GM18517 (cell line): ENCODE data around the gene HTRA3.

Source experiments
- ATAC-seq: cut with Tn5 transposase; IDR thresholded peaks from one replicate; pipeline ENCODE4 v1.9.1; 2021; ENCODE audit warnings: mild to moderate bottlenecking, moderate library complexity; ENCODE audit not compliant: unreplicated experiment

The HTRA3 gene

DNA sequence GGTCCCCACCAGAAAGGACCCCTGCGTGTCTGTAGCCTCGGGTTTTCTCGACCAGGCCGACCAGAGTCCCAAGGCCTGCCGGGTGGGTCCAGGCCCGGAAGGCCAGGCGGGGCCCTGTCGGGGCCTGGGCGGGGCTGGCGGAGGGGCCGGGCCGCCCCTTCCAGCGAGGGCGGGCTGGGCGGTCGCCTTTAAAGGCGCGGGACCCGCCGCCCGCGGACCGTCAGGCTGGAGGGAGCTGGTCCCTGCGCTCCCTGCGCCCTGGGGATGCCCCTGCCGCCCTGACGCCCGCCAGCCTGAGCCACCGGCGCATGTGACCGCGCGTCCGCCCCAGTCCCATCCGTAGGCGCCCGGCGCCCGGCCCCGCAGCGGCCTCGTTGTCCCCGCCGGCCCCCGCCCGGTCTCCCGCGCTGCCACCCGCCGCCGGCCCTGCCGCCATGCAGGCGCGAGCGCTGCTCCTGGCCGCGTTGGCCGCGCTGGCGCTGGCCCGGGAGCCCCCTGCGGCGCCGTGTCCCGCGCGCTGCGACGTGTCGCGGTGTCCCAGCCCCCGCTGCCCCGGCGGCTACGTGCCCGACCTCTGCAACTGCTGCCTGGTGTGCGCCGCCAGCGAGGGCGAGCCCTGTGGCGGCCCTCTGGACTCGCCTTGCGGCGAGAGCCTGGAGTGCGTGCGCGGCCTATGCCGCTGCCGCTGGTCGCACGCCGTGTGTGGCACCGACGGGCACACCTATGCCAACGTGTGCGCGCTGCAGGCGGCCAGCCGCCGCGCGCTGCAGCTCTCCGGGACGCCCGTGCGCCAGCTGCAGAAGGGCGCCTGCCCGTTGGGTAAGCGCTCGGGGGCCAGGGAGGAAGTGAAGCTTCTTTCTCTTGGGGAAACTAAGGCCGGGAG, at the start of gene HTRA3:
TSS of gene HTRA3 (plus strand) at position 220 of the 883 bp plus-strand sequence. CDS start at position 435, 215 bp downstream.
- ATAC-seq, result no peak

DNA sequence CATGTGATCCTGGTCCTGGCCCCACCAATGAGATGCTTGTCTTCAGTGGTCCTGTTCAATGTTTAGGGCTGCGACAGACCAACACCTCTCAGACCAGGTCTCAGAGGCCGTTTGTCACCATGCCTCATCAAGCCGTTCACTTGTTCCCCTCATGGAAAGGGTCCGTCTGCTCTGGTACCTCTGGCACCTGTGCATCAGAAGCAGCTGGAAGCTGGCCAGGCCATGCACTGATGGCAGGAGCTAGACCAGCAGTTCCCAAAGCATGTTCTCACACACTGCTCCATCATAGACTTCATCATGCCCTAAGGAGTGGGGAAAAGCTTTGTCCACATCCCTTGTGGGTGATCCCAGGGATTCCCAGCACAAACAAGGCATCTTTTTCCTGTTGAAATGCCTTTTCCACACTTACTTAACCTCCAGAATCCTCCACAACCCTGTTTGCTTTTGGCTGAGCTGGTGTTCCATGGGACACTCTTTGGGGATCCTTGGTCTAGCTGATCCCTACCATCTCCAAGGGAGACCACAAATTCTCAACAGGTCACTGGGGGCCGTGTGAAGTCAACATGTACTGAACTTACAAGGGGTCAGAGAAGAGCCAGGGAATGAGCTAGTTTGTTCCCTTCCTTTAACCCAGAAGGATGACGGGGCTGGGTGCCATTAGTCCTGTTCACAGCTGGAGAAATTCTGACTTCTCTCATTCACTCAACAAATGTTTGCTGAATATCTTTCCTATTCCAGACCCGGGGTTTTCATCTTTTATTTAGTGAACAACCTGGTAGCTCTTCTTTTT, 48.7 kb upstream of the HTRA3 start:
- ATAC-seq, result no peak

DNA sequence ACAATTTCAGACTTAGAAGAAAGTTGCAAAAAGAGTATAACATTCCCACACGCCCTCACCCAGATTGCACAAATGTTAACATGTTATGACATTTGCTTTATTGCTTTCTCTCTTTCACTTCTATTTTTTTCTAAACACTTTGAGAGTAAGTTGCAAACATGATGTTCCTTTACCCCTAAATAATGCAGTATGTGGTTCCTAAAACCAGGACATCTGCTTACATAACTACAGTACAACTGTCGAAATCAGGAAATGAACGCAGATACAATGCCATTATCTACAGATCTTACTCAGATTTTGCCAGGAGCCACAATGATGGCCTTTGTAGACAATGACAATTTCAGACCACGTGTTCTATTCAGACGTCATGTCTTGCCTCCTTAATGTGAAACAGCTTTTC, 48.1 kb upstream of the HTRA3 start:
- ATAC-seq, result no peak

DNA sequence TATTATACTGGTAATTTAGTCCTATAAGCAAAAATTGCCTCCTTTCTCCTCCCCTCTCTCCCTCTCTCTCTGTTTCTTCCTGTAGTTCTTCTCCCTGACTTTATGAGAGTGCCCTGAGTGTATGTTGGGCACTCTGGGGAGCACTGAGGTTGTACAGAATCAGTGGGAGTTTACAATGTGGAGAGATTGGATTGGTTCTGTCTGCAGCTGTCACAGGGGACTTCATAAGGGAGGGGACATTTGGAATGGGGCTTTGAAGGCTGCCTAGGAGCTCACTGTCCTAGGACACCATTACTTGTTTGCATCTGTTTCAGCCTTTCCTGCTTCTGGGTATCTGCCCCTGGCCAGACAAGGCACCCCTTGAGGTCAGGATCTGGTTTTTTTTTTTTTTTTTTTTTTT, 47.6 kb upstream of the HTRA3 start:
- ATAC-seq, result no peak

DNA sequence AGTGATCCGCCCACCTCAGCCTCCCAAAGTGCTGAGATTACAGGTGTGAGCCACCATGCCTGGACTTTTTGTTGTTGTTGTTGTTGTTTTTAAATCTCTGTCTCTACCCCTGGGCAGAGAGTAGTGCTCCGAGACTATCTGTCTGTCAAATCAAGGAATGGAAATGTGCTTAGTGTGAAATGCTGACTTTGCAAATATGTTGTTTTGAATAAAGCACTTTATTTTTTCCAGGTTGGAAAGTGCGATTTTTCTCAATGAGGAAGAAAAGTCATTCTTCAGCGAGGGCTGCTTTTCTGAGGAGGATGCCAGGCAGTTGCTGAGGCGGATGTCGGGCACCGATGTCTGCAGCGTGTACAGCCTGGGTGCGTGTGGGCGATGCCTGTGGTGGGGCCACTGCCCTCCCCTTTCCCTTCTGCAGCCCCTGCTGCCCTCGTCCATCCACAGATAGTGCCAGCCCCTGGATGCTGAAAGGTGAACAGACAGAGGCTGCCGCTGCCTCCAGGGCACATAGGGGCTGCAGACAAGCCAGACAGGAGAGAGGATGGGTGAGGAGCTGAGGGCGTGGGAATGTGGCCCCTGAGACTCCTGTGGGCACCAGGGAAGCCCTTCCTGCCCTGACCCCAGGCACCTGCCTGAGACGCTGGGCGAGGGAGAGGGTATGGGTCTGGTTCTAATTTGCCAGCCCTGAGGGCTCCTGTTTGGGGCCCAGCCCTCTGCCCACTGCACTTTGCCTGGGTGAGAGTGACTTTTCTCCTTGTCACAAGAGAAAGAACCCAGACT, 46.8 kb upstream of the HTRA3 start:
- no peak for ATAC-seq

DNA sequence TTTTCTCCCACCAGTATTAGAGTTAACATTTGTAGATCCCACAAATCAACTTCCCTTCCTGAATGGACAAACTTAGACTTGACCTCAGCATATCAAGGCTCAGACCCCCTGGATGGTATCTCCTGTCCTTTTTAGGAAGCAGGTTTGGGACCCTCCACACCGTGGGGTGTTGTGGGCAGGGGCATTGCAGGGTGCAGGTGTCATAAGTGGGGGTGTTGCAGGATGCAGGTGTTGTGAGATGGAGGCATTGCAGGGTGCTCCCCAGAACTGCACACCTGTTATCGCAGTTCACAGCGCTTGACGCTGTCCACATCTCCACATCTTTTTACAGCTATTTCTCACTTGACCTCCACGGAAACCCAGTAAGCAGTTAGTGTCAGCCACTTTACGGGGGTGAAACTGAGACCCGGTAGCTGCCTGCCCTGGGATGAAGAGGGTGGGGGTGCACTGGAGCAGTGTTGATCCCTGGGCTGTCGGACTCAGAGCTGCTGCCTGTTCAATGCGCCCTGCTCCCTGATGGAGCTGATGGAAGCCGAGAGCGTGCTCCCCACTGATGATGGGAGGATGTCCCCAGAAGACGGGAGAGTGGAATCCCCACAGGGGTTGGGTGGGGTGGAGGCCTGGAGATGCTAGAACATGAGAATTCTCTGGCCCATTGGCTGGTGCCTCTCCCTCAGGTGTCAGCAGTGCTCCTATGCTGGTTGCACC, 45.1 kb upstream of the HTRA3 start:
- no peak for ATAC-seq

DNA sequence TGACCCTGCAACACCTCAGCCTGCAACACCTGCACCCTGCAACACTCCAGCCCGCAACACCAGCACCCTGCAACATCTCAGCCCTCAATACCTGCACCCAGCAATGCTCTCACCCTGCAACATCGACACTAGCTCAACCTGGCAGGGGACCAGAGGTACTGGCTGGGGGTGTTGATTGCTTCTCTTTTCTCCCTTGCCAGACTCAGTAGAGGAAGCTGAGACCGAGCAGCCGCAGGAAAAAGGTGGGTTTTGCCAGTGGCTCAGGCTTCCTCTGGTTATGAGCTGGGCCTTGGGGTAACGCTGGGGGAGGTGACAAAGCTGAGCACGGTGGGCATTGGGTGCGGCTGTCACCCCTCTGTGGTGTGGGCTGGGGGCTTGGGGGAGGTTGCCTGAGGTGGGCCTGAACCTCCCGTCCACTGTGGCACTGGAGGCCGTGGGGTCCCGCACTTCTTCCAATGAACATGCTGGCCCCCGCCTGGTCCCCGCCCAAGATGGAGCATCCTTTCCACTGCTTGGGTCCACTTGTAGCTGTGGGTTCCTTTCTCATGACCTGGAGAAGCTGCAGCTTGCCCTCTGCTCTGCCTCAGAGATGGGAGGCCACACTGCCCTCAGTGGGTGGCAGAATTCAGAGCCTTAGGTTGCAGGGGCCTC, 44.5 kb upstream of the HTRA3 start:
- ATAC-seq, result no peak

DNA sequence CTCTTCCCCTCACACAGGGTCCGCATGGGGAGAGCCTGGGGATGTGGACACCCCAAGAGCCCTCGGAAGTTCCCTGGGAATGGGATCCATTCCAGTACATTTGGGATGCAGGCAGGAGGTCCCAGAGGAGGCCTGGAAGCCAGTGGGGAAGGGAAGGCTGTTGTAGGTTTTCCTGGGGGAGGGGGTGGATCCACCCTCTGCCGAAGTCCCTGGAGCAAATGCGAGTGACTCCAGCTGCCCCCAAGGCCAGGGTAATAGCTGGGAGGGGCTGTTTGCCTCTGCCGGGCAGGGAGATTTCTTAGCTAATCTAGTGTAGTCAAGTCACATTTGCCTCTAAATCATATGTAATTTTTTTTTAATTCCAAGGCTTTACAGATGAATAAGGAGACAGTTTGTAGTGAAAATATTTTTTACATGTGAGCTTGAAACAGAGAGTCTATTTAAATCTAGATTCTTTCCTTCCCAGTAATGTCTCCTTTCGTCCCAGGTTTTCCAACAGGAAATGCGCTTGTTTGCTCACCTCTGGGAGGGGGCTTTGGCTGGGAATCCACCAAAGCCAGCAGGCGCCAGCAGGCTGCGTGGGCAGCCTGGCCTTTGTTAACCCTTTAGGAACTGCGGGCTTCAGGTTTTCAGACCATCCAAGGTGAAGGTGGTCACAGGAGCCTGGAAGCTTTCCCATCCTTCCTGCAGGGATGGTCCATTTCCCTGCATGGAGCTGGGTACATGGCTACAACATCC, 43.7 kb upstream of the HTRA3 start:
- ATAC-seq, result no peak

DNA sequence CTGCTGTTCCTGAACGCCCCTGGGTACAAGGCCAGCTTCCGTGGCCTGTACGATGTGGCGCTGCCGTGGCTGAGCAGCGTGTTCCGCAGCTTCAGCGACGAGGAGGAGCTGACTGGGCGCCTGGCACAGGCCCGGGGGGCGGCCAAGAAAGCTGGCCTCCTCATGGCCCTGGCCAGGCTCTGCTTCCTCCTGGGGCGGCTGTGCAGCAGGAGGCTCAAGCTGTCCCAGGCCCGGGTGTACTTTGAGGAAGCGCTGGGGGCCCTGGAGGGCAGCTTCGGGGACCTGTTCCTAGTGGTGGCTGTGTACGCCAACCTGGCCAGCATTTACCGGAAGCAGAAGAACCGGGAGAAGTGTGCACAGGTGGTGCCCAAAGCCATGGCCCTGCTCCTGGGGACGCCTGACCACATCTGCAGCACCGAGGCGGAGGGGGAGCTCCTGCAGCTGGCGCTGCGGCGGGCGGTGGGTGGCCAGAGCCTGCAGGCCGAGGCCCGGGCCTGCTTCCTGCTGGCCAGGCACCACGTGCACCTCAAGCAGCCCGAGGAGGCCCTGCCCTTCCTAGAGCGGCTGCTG, 42.3 kb upstream of the HTRA3 start:
- no peak for ATAC-seq

DNA sequence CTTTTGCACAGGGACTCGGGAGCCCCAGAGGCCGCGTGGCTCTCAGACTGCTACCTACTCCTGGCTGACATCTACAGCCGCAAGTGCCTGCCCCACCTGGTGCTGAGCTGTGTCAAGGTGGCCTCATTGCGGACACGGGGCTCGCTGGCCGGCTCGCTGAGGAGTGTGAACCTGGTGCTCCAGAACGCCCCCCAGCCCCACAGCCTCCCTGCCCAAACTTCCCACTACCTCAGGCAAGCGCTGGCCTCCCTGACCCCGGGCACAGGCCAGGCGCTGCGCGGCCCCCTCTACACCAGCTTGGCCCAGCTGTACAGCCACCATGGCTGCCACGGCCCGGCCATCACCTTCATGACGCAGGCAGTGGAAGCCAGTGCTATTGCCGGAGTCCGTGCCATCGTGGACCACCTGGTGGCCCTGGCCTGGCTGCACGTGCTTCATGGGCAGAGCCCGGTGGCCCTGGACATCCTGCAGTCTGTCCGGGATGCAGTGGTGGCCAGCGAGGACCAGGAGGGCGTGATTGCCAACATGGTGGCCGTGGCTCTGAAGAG, 41.7 kb upstream of the HTRA3 start:
- no peak for ATAC-seq

DNA sequence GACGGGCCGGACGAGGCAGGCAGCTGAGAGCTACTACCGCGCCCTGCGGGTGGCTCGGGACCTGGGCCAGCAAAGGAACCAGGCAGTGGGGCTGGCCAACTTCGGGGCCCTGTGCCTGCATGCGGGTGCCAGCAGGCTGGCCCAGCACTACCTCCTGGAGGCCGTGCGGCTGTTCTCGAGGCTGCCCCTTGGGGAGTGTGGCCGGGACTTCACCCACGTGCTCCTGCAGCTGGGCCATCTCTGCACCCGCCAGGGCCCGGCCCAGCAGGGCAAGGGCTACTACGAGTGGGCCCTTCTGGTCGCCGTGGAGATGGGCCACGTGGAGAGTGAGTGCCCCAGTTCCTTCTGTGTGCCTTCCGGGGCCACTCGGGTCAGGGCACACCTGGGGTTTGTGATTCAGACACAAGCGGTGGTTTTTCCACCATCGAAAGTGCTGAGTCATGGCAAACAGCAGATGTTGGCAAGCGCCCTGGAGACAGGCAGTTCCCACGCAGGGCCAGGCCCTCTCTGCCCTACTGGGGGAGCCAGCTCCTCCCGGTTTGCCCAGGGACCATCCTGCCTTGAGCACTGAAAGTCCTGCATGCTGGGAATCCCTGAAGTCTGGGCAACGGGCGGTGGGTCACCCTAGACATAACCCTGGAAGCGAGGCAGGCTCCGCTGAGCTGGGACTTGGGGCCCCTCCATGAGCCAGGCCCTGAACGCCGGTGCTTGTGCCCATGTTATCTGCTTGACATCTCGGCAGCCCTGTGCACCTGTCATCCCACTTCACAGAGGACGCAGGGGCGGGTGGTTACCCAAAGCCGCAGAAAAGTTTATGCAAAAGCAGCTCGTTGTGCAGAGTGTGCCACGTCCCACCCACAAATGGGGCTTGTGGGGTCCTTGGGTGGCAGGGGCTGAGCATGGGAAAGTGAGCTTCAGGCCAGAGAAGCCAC, 41.0 kb upstream of the HTRA3 start:
- peak; percentile 64 for ATAC-seq

DNA sequence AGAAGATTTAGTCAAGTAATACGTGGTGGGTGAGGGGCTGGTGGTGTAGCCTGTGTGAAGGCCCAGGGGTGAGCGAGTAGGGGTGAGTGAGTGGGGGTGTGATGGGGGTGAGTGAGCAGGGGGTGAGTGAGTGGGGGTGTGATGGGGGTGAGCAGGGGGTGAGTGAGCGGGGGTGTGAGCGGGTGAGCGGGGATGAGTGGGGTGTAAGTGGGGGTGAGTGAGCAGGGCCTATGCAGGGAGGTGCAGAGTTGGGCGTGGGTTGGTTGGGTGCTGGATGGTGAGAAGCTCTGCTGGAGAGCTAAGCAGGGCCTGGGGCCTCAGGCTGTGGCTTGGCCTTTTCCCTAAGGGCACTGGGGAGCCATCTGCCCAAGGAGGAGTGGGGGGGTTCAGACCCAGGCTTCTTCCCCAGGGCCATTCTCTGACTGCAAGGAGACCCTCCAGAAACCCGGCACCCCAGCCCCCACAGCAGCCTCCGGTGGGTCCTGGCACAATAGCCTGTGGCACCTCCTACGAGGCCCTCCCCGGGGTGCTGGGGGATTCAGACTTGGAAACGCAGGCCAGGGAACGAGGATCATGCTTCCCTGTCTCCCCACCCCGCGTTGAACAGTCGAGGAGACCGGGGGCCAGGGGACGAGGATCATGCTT, 40.1 kb upstream of the HTRA3 start:
- ATAC-seq, result no peak

DNA sequence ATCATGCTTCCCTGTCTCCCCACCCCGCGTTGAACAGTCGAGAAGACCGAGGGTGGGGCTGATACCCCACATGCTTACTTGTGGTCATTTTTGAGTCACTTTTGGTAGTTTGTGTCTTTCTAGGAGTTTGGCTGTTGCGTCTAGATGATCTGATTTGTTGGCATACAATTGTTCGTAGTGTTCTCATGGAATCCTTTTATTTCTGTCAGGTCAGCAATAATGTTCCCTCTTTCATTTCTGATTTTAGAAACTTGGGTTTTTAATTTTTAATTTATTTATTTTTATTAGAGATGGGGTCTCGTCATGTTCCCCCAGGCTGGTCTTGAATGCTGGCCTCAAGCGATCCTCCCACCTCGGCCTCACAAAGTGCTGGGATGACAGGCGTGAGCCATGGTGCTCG, 39.5 kb upstream of the HTRA3 start:
- no peak for ATAC-seq

DNA sequence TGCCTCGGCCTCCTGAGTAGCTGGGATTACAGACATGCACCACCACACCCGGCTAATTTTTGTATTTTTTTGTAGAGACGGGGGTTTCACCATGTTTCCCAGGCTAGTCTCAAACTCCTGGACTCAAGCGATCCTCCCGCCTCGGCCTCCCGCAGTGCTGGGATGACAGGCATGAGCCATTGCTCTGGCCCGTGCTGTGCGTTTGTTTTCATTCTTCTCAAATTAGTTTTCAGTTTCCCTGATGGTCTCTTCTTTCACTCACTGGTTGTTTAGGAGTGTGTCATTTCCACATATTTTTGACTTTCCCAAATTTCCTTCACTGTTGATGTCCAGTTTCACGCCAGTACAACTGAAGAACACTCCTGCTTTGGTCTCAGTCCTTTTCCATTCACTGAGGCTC, 38.7 kb upstream of the HTRA3 start:
- ATAC-seq, result no peak

DNA sequence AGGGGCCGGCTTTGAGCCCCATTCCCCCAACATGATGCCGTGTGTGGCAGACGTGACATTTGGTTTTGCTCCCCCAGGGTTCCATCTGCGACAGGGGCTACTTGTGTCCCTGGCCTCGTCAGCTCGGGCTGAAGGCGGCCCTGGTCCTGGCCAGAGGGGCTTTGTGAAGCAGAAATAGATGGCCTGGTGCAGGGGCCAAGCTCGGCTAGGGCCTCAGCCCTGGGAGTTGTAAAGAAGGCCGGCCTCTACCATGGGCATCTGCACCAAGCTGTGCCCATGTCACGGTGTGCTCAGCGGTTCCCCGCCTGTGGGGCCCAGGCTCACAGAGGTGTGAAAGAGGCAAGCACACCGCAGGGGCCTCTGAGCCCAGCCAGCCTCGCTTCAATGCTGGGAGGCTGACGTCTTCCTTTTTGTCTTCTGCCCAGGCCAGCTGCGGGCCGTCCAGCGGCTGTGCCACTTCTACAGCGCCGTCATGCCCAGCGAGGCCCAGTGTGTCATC, 38.0 kb upstream of the HTRA3 start:
- no peak for ATAC-seq

DNA sequence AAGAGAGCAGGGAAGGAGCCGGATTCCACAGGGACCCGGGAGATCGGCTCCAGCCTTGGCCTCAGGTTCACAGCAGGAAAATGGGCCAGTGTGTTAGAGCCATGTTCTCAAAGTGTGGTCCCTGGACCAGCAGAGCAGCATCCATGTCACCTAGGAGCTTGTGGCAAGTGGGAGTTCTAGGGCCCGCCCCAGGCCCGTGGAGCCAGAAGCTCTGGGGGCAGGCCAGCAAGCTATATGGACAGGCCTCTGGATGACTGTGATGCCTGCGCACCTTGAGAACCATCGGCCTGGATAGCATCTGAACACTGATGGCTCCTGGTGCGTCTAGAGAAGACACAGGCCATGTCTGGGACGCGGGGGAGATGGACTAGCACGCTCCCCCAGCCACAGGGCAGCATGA, 36.8 kb upstream of the HTRA3 start:
- no peak for ATAC-seq
